ENCODE measurements around the gene ABHD2. TPM values are rescaled to one million over a fixed set of nuclear protein-coding genes. Genes with fewer than 3 reads are reported as not detected.

The ABHD2 gene
- total and polyA plus RNA-seq, 9 donors: 17.0 to 107 (median 89.5) TPM

- no peaks in the 10 kb centered on the region for H3K36me3 ChIP-seq
- no peak for DNase-seq
- TF ChIP-seq POLR2A (IDR thresholded peaks at IDR 0.05): no peak
- TF ChIP-seq EP300 (IDR thresholded peaks at IDR 0.05): no peak
- no peaks in the 10 kb centered on the region for H3K27me3 ChIP-seq
- WGBS, 3 donors: 25 to 34% (median 29%) methylated on average over 1 of the region's 1 CpG
- no peak overlapping the region for H3K27ac ChIP-seq
- no peaks in the 10 kb centered on the region for H3K4me1 ChIP-seq (ENCODE audit: insufficient read depth)
- no peak overlapping the region for H3K4me3 ChIP-seq
- H3K9me3 ChIP-seq: no peaks in the 10 kb centered on the region
- intact Hi-C loops (cut with DNase I): loop anchor here in 1 of 4 donors (5.0 kb wide), 1 partner anchor 1770 kb away; no protein-coding TSS in a partner anchor
Observed at GRCh38 chr15:89077750-89078149, 10.5 kb upstream of the ABHD2 start.

GRCh38 chr15:89078851-89079810 is 9.1 kb upstream of the ABHD2 start:
- no peaks in the 10 kb centered on the region for H3K27me3 ChIP-seq
- H3K9me3 ChIP-seq: no peaks in the 10 kb centered on the region
- no peak for DNase-seq
- TF ChIP-seq EP300 (IDR thresholded peaks at IDR 0.05): no peak
- no peak for TF ChIP-seq POLR2A (IDR thresholded peaks at IDR 0.05)
- TF ChIP-seq CTCF (IDR thresholded peaks at IDR 0.05): no peak
- 90 to 94% (median 93%) methylated on average over 5 of the region's 5 CpGs for WGBS, 3 donors
- H3K36me3 ChIP-seq: no peaks in the 10 kb centered on the region
- no peak overlapping the region for H3K27ac ChIP-seq
- no peak overlapping the region for H3K4me3 ChIP-seq
- no peaks in the 10 kb centered on the region for H3K4me1 ChIP-seq (ENCODE audit: insufficient read depth)
- intact Hi-C loops (cut with DNase I): loop anchor here in 1 of 4 donors (5.0 kb wide), 1 partner anchor 1768 kb away; no protein-coding TSS in a partner anchor

- no peaks in the 10 kb centered on the region for H3K36me3 ChIP-seq
- no peak overlapping the region for H3K4me3 ChIP-seq
- no peaks in the 10 kb centered on the region for H3K9me3 ChIP-seq
- 94 to 100% (median 97%) methylated on average over 1 of the region's 1 CpG for WGBS, 3 donors
- intact Hi-C loops (cut with DNase I): no loop called here
- H3K27ac ChIP-seq: no peak overlapping the region
- TF ChIP-seq CTCF (IDR thresholded peaks at IDR 0.05) (no peak), POLR2A (IDR thresholded peaks at IDR 0.05) (no peak), EP300 (IDR thresholded peaks at IDR 0.05) (no peak)
- no peak for DNase-seq
- no peaks in the 10 kb centered on the region for H3K27me3 ChIP-seq
- H3K4me1 ChIP-seq (ENCODE audit: insufficient read depth): no peaks in the 10 kb centered on the region
Observed at GRCh38 chr15:89081878-89082277, 6.4 kb upstream of the ABHD2 start.

- Histone ChIP-seq H3K4me1 (ENCODE audit: insufficient read depth) (no peaks in the 10 kb centered on the region), H3K4me3 (no peak overlapping the region), H3K36me3 (no peaks in the 10 kb centered on the region), H3K9me3 (no peaks in the 10 kb centered on the region), H3K27ac (no peak overlapping the region), H3K27me3 (no peaks in the 10 kb centered on the region)
- DNase-seq: no peak
- intact Hi-C loops (cut with DNase I): no loop called here
- 95 to 98% (median 98%) methylated on average over 6 of the region's 6 CpGs for WGBS, 3 donors
- no peak for TF ChIP-seq POLR2A (IDR thresholded peaks at IDR 0.05)
- no peak for TF ChIP-seq EP300 (IDR thresholded peaks at IDR 0.05)
- no peak for TF ChIP-seq CTCF (IDR thresholded peaks at IDR 0.05)
Observed at GRCh38 chr15:89083246-89083645, 5.0 kb upstream of the ABHD2 start.

All from ovary (tissue), 9 donors.